Upper lobe of left lung (tissue), 6 donors: Measurements from ENCODE around the gene NPPC. TPM values are rescaled to one million over a fixed set of nuclear protein-coding genes. Genes with fewer than 3 reads are reported as not detected.

ENCODE experiments used
- ATAC-seq, 2 donors: fragments of 200-7000 bp; cut with Tn5 transposase; one replicate each; pipeline ENCODE4 v1.9.1; 2022; ENCODE audit warnings: mild to moderate bottlenecking in 2 of 2, moderate library complexity in 2 of 2; ENCODE audit not compliant: low FRiP score in 2 of 2
- DNase-seq, 2 donors: peaks; one replicate each; pipeline ENCODE4 v3.0.0-alpha.2; 2019 to 2020
- H3K27ac ChIP-seq, 4 donors: fragments of 200-600 bp; sonication (generic); one replicate each; pipeline ENCODE4 v1.5.1; 2016 to 2019
- H3K27me3 ChIP-seq, 4 donors: fragments of 200-600 bp; sonication (generic); one replicate each; pipeline ENCODE4 v1.5.1; 2017 to 2019
- H3K36me3 ChIP-seq, 4 donors: fragments of 200-600 bp; sonication (generic); one replicate each; pipeline ENCODE4 v1.5.1; 2016 to 2019
- H3K4me1 ChIP-seq, 4 donors: fragments of 200-600 bp; sonication (generic); one replicate each; pipeline ENCODE4 v1.5.1; 2018 to 2019
- H3K4me3 ChIP-seq, 4 donors: fragments of 200-600 bp; sonication (generic); one replicate each; pipeline ENCODE4 v1.5.1; 2017 to 2019; ENCODE audit warnings: mild to moderate bottlenecking in 2 of 4, moderate library complexity in 1 of 4
- H3K9me3 ChIP-seq, 4 donors: fragments of 200-600 bp; sonication (generic); one replicate each; pipeline ENCODE4 v1.5.1; 2018 to 2019
- CTCF ChIP-seq, 6 experiments: fragments of 450-650 bp in 4 of 6; fragments of 200-600 bp in 2 of 6; sonication (generic) in 2 of 6; IDR thresholded peaks; one replicate each; pipeline ENCODE4 v1.5.1; 2016 to 2019; ENCODE audit warnings: antibody characterized with exemption in 6 of 6
- EP300 ChIP-seq, 4 donors: sonication (generic); formaldehyde crosslinking; IDR thresholded peaks; one replicate each; pipeline ENCODE4 v1.5.1; 2017; ENCODE audit warnings: antibody characterized with exemption in 4 of 4, control low read depth in 2 of 4
- POLR2A ChIP-seq, 4 donors: fragments of 450-650 bp; IDR thresholded peaks; one replicate each; pipeline ENCODE4 v1.5.1; 2016 to 2017; ENCODE audit warnings: antibody characterized with exemption in 4 of 4, mild to moderate bottlenecking in 2 of 4
- POLR2AphosphoS5 ChIP-seq, 2 donors: sonication (generic); formaldehyde crosslinking; IDR thresholded peaks; one replicate each; pipeline ENCODE4 v1.5.1; 2017; ENCODE audit warnings: antibody characterized with exemption in 2 of 2
- WGBS, 2 donors: methylation state at CpG; one replicate each; pipeline ENCODE4 v1.1.5; 2017 to 2018; 5-methylcytosine and 5-hydroxymethylcytosine counted together
- total RNA-seq, 6 donors: library from RNA; depleted of rRNA in 4 of 6; stranded (reverse); fragments of >200 nt in 4 of 6; gene quantifications; one replicate each; pipeline versions ENCODE4 v1.1.0 to v1.2.1, GENCODE V29; 2016 to 2021
- donor health status: DM: no; HTN: no; CAD: no; lungs with moderate emphysema.
- donor health status: DM: no; HTN: yes; CAD: no; lungs with severe emphysema.

NPPC gene
- total RNA-seq, 6 donors from 2014 or later, result not detected

- WGBS, 2 donors, result 59 to 64% methylated on average over 1 of the region's 1 CpG
- Histone ChIP-seq H3K4me1 (peaks cover 12 to 33% (median 16%) of the 10 kb centered on the region in 4 donors), H3K36me3 (no peaks in the 10 kb centered on the region), H3K4me3 (no peak overlapping the region), H3K27ac (no peak overlapping the region), H3K9me3 (no peaks in the 10 kb centered on the region), H3K27me3 (no peaks in the 10 kb centered on the region)
- TF ChIP-seq POLR2A (IDR thresholded peaks at IDR 0.05), result no peak
- no peak for TF ChIP-seq CTCF (IDR thresholded peaks at IDR 0.05)
- TF ChIP-seq EP300 (IDR thresholded peaks at IDR 0.05), result no peak
- TF ChIP-seq POLR2AphosphoS5 (IDR thresholded peaks at IDR 0.05), result no peak
- DNase-seq, result no peak
- peak in 1 of 2 donors; percentile 73 for ATAC-seq
Measured at GRCh38 chr2:231965102-231965501, 38.9 kb upstream of the NPPC start.

- ATAC-seq (peak; percentile 95 to 98), DNase-seq (peak; percentile 78 to 96)
- peaks cover 12 to 33% (median 16%) of the 10 kb centered on the region in 4 donors for H3K4me1 ChIP-seq
- 0% methylated on average over 14 to 32 of the region's 83 CpGs for WGBS, 2 donors
- no peak for TF ChIP-seq CTCF (IDR thresholded peaks at IDR 0.05)
- no peak for TF ChIP-seq EP300 (IDR thresholded peaks at IDR 0.05)
- peak; percentile 82 for TF ChIP-seq POLR2AphosphoS5 (IDR thresholded peaks at IDR 0.05)
- TF ChIP-seq POLR2A (IDR thresholded peaks at IDR 0.05), result peak in 2 of 4 donors; percentile 56 to 71
- H3K4me3 ChIP-seq, result peak within 1 kb of the TSS; percentile 64 to 100 (median 94)
- no peaks in the 10 kb centered on the region for H3K27me3 ChIP-seq
- peak within 1 kb of the TSS; percentile 77 to 90 (median 88) for H3K27ac ChIP-seq
- H3K9me3 ChIP-seq, result no peaks in the 10 kb centered on the region
- H3K36me3 ChIP-seq, result no peaks in the 10 kb centered on the region
Measured at GRCh38 chr2:231961349-231962166, 35.4 kb upstream of the NPPC start, which contains the start of gene DIS3L2. TSS of gene DIS3L2 (plus strand) at chr2:231961713. CDS start at chr2:232014928, 53,215 bp downstream.

GRCh38 chr2:231960810-231961348 lies 34.7 kb upstream of the NPPC start:
- peak overlapping the region; percentile 64 to 100 (median 94) for H3K4me3 ChIP-seq
- H3K9me3 ChIP-seq, result no peaks in the 10 kb centered on the region
- no peaks in the 10 kb centered on the region for H3K36me3 ChIP-seq
- ATAC-seq, result peak in 1 of 2 donors; percentile 15
- peaks cover 12 to 33% (median 16%) of the 10 kb centered on the region in 4 donors for H3K4me1 ChIP-seq
- WGBS, 2 donors, result 58 to 65% methylated on average over 17 to 18 of the region's 18 CpGs
- H3K27me3 ChIP-seq, result no peaks in the 10 kb centered on the region
- peak in 1 of 2 donors; percentile 13 for DNase-seq
- peak overlapping the region; percentile 77 to 90 (median 88) for H3K27ac ChIP-seq
- TF ChIP-seq CTCF (IDR thresholded peaks at IDR 0.05), result no peak
- TF ChIP-seq POLR2AphosphoS5 (IDR thresholded peaks at IDR 0.05), result no peak
- TF ChIP-seq POLR2A (IDR thresholded peaks at IDR 0.05), result no peak
- TF ChIP-seq EP300 (IDR thresholded peaks at IDR 0.05), result no peak

GRCh38 chr2:231957913-231958763 lies 31.9 kb upstream of the NPPC start:
- TF ChIP-seq EP300 (IDR thresholded peaks at IDR 0.05) (no peak), POLR2A (IDR thresholded peaks at IDR 0.05) (no peak), CTCF (IDR thresholded peaks at IDR 0.05) (no peak), POLR2AphosphoS5 (IDR thresholded peaks at IDR 0.05) (no peak)
- Histone ChIP-seq H3K27ac (no peak overlapping the region), H3K9me3 (no peaks in the 10 kb centered on the region), H3K4me3 (no peak overlapping the region), H3K36me3 (no peaks in the 10 kb centered on the region), H3K4me1 (peaks cover 3 to 19% (median 13%) of the 10 kb centered on the region in 4 donors), H3K27me3 (no peaks in the 10 kb centered on the region)
- ATAC-seq (no peak), DNase-seq (no peak)
- WGBS, 2 donors, result 60 to 75% methylated on average over 4 of the region's 4 CpGs
